NCI-H2196 treated with DMSO at 0.1 percent for 48 hours (cell line): ENCODE data around the gene SUSD6.
"Not testable (repeated sequence)": the region's sequence is repeated elsewhere in the genome, so short reads cannot be mapped to it uniquely, and the experiment has no call there.

Experiments used
- DNase-seq: peaks from one replicate; lab custom pipeline; 2025; ENCODE audit not compliant: unreplicated experiment; lab: John Stamatoyannopoulos, UW

The SUSD6 gene

DNA sequence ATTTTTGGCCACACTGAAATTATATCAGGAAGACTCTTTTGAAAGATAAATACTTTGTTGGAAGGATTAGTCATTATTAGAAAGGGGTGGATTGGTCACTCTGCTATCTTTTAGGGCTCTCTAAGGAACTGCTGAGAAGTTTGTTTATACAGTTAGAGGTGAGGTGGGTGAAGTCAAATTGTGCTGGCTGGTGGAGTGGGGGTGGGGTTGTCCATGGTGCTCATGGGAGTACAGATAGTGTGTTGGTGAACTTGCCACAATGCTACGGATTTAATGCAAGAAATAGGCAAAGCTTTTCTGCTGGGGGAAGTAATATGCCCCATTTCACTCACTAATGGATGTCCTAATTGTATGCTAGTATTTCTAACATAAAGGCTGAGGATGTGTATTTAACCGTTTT is 35.8 kb downstream of the SUSD6 start:
- no peak for DNase-seq

DNA sequence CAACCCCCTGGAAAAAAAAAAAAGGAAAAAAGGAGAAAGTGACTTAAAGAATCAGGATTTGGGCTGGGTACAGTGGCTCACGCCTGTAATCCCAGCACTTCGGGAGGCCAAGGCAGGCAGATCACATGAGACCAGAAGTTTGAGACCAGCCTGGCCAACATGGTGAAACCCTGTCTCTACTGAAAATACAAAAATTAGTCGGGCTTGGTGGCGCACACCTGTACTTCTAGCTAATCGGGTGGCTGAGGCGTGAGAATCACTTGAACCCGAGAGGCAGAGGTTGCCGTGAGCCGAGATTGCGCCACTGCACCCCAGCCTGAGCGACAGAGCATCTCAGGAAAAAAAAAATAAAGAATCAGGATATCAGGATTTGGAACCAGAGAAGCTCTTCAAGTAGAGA is 36.2 kb downstream of the SUSD6 start:
- not testable (repeated sequence) for DNase-seq

DNA sequence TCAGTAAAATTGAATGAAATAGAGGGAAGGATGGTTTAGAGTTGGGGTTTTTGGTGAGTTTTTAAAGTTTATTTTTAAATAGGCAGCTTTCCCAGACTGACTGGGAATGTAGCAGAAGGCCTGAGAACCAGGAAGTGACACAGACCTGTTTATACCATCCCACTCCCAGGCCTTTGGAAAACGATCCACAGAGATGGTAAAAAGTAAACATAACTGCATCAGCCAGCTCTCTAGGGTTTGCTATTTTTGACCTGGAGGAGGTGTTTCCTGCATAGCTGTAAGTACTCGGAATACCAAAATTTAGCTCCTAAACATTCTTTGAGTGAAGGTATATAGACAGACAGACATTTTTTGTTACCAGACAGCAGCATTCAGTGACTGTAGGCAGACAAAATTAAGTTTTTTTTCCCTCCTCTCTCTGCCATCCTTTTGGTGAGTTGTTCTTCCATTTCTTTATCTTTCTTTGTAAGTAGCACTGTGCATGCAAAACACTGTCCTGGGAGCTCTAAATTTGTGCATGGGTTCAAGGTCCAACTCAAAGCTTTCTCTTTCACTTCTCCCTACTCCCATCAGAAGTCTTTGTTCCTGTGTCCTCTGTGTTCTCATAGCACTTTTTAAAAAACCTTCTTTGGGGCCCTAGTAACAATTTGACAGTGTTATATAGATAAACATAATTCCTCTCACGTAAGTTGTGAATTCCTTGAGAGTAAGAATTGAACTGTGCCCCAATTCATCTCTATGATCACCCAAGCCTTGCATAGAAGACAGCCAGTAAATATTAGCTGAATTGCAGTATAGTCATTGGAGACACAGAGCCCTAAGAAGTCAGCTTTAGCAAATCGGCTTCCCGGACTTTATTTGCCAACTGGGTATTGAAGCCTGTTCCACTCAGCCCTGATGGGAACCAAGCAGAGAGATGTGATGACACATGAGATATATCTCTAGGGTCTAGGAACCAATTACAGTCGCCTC is 37.4 kb downstream of the SUSD6 start:
- peak; percentile 30 for DNase-seq

DNA sequence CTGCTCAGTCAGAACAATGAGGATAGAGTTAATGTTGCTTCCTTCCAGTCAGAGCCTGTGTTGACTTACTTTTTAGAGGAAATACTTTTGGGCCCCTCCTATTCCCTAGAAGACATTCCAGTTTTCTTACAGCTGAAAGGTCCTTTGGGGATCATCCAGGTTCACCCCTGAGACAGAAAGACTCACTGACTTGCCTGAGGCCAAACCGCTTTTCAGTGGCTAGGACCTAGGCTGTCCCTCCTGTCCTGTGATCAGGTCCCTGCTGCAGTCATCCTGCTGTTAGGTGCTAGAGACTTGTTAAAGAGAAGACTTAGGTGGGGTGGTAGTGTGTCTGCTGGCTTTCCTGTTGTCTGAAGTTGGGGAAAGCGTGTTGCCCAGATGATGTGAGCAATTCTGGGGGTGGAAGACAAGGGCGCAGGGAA is 39.6 kb downstream of the SUSD6 start:
- DNase-seq: no peak

DNA sequence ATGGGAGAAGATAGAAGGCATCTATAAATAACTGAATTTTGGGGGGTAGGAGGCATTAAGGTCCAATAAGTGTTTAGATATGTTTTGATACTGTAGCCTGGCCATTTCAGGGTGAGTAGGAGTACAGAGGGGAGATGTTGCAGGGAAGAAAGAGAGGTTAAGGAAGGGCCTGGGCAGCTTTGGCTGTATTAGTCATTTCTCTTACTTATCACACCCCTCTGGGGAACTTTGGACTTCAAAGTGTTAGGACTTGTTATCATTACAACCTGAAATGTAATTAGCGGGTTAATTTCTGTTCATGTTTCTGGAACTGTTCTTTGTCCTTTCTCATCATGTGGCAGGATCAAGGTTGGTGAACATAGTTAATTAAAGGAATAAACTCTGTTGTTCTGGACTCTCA is 40.3 kb downstream of the SUSD6 start:
- DNase-seq: no peak

DNA sequence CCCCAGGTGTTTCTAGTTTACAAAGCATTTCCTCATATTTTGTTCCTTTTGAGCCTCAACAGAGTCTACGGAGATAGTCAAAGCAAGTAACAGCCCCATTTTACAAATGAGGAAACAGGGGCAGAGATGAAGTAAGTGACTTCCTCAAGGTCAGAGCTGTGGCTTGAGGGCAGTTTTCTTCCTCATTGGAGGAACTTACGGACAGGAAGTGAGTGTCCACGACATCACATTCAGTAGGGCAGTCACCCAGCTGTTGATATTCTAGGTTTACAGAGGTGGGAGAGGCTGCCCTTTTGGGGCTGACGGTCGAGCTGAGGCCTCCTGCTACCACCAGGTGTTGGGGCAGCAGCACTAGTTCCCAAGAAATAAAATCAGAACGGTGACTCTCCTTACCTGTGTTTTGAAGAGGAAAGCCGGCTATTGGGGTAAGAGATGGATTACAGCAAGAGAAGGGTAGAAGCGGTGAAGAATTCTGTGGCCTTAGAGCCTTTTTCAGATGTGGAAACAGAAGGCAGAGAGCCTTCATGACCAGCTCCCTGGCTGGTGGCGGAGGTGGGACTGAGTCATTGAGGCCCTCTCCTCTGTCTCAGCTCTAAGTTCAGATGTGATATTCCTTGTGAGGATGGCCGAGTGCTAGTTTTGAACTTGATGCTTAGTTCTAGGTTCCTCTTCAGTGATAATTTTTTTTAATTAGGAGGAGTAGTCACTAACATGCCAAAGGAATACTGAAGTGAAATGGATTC is 41.7 kb downstream of the SUSD6 start:
- DNase-seq: no peak

DNA sequence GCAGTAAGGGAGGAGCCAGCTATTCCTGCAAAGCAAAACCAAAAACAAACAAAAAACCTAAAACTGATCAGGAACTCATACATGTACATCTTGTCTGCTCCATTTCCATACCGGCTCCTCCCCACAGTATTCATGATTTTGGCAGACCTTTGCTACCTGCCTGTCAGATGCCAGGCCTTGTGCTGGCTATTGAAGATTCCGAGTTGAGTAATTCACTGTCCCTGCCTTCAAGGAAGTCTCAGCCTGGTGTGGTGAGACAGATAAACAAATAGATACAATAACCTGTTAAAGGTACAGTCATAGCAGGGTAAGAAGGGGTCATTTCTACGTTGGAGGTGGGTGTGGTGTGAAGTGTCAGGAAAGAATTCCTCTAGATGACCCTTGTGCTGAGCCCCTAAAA is 42.7 kb downstream of the SUSD6 start:
- DNase-seq: no peak

DNA sequence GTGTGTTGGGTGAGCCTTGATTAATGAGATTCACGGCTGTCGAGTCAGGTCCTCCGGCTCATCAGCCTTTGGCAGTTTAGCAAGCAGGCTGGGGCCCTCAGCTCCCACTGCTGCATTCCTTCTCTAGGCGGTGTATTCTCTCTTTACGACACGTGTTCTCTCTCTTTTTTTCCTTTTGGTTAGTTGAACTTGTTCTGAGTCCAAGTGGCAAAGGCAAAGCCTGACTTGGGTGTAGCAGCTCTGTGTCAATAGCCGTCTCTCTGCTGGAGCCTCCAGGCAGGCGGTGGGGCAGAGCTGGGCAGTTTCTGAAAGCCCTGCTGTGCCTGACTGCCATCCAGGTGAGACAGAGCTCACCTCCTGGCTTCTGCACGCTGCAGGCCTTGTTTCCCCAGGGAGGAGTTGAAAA is 46.6 kb downstream of the SUSD6 start:
- peak; percentile 40 for DNase-seq

DNA sequence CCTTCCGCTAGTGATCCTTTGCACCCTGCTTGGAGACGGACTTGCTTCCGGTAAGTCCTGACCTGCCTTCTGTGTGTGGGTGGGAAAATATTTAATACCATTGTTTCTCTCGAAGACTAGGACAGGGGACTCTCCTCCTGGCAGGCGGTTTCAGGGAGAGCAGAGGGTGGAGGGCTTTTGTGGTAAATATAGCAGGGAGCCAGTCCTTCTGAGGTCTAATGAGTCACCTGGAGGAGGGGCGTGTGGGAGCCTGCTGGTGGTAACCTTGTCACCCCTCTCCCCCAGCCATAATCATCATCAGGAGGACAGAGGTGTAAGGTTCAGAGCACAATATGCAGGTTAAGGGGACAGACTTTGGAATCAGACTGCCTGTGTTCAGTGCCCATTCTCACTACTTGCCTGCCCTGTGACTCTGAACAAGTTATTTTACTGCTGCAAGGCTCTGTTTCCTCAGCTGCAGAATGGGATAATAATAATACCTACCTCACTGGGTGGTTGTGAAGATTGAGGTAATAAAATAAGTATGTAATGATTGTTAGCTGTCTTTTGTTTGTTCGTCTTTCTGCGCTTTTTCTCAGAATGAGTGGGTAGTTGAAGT is 47.4 kb downstream of the SUSD6 start:
- no peak for DNase-seq

DNA sequence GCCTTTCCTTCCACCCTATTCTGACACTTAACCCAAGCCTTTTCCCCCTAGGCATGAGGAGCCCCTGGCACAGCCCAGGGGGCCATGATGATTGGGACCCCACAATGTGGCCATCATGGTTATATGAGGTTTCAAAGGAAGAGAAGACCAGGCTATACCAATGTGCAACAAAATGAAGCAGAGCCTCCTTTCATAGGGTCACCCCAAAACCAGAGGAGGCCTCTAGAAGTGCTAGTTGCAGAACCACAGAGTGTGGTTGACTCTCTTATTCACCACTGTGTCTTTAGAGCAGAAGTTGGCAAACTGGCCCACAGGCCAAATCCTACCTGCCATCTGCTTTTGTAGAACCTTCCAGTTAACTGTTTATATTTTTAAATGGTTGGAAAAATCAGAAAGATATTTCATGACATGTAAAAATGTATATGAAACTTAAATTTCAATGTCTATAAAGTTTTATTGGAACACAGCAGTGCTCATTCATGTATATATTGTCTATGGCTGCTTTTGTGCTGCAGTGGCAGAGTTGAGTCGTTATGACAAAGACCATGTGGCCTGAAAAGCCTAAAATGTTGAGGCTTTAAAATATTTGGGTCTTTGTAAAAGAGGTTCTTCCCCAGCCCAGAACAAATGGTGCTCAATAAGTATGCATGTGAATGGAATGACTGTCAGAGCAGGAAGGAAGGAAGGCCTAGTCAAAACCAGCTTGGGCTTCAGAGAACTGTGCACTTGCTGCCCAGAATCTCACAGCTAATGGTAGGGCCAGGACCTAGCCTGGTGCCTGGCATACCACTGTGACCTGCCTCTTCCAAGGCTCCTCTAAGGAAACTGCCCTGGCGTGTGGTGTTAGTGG is 49.2 kb downstream of the SUSD6 start:
- DNase-seq: no peak

DNA sequence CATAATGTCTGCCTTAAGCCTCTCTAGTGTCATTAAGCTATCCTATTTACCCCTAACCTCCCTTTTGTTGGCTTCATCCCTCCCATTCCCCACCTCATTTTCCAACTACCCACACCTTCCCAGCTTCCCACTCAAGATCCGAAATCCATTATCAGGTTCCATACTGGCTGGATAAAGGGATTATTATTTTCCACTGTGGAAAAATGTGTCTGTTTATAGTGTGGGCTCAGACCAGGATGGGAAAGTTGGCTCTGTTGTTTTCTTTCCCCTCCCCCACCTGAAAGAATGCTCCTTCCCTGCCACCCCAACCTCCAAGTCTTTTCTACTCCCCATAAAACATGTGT is 49.8 kb downstream of the SUSD6 start:
- DNase-seq: no peak

DNA sequence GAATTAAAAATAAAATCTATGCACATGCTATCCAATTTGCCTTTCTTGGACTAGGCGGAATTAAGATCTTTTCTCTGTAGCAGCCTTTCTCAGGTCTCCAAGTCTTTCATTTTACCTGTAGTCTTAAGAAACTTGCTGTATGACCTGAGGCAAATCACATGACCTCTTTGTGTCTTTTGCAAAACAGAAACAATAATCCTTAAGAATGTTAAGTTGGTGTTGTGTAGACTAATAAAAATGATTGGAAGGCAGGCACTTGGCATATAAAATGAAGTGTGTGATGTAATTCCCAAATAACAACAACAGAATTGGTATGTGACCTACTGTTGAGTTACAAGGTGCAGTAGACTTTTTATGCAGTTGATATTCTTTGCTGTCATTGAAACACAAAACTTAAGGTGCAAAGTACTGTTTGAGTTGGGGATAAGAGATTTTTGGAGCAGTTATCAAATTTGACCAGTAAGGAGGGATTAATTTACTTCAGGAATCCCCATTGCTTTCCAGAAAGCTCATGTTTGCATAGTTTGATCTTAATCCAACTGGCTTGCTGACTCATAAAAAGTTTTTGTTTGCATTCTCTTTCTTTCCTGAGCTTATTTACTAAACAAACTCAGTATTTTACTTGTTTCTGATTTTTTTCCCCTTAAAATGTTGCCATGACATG is 51.4 kb downstream of the SUSD6 start:
- DNase-seq: no peak

DNA sequence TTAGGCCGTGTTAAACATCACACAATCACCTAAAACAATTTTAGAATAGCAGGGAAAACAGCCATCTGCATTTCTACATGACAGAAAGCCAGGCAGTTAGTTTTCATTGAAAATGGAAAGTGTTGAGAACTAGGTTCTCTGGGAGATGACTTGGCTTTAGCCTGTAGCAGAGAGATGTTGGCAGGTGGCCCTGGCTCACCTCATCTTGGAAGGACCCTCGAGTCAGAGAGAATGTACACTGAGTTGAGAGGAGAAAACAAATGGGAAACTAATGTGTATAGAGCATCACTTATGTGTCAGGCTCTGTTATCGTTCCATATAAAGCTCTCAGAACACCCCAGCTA is 51.9 kb downstream of the SUSD6 start:
- no peak for DNase-seq

DNA sequence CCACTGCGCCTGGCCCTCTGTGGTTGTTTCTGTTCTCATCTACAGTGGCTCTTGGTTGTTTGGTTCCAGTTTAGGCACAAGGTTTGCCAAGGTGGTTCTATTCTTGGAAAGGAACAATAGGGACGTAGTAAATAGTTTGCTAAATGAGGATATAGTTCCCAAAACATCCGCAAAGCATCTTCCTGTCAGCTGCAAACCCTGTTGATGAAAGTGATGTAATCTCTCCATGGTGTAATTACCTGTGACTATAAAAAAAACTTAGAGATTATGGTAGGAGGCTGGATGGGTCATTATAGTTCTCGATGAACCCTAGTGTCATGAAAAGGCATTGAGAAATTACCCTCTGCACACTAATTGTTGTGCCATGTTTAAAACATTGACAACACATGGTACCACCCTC is 52.9 kb downstream of the SUSD6 start:
- DNase-seq: no peak

DNA sequence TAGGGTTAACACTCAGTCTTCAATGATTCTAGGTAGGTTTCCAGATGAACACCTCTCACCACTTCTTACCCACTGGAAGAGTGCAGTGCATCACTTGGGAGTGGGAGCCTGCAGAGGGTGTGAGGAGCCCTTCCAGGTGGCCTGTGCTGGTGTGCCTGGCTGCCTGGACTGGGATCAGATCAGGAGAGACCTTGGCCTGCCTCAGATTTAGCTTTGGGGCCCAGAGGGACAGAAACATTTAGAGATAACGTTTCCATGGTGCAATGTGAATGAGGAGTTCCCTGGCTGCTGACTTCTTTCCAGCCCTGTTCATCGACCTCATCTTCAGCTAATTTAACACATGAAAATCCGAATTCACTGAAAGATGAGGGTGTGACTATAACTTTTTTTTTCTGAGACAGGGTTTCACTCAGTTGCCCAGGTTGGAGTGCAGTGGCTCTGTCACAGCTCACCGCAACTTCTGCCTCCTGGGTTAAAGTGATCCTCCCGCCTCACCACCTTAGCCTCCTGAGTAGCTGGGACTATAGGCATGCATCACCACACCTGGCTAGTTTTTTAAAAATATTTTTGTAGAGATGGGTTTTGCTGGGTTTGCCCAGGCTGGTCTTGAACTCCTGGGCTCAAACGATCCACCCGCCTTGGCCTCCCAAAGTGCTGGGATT is 53.6 kb downstream of the SUSD6 start:
- DNase-seq: no peak

DNA sequence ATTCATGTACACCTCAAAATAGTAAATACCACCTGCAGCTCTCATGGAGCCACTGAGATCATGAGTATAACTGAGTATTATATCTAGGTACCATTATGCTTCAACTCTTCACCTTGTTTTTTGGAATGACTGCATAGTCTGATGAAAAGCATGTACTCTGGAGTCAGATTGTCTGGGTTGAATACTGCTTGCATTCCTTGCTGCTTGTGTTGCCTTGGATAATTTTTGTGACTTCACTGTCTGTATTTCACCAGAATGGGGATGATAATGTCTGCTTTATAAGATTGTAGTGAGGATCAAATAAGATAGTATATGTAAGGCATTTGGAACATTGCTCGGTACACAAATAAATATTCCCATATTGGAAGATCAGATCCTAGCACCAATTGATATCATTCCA is 54.2 kb downstream of the SUSD6 start:
- no peak for DNase-seq

DNA sequence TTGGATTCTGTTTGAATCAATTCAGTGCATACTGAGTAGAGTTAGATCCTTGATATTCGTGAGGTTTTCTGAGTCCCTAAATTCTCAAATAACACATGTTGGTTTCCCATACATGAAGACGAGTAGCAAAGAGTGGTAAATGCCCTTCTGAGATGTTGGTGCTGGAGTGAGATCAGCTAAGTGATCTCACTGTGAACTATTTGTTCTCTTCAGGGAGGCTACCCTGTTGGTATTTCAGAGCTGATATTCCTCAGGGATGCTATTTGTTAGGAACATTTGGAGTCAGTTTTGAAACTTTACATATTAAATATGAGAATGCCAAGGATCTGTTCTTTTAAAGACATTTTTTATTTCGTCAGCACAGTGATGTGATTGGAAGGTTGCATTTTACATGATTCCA is 54.7 kb downstream of the SUSD6 start:
- DNase-seq: no peak

DNA sequence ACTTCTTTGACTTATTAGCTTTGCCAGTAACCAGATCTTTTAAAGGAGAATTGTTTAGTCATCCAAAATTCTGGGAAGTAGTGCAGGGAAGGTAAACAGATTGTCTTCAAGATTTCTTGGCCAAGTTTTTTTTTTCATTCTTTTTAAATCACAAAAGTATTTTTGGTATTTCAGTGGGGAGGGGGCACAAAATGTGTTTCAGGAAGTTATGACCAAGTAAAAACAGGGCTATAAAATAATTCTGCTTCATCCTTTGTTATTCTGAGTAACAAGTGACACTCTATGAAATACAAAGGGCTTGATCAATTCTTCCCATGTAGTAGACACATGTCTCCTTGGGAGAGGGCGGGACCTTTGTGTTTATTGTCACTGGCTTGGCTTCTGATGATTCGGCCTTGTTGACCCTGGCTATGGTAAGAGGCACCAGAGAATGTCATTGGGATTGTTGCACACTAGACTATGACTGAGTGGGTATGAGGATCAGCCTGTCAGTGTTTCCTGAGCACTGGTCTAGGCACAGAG is 55.4 kb downstream of the SUSD6 start:
- no peak for DNase-seq

DNA sequence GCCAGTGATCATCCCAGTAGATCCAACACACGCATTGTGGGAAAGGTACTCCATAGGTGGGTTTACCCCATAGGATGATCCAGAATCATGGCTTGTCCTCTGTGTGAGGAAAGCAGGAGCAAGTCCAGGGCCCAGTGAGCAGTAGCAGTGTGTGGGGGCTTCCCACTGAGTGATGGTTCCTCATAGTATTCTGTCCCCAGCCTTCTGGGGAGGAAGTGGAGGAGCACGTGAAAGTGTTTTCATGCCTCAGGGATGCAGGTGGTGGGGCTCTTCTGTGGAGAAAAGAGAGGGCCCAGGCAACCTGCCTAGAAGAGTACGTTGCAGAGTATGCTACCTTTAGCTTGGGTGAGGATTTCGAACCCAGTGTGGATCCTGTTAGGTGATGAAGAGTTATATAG is 56.5 kb downstream of the SUSD6 start:
- DNase-seq: no peak

DNA sequence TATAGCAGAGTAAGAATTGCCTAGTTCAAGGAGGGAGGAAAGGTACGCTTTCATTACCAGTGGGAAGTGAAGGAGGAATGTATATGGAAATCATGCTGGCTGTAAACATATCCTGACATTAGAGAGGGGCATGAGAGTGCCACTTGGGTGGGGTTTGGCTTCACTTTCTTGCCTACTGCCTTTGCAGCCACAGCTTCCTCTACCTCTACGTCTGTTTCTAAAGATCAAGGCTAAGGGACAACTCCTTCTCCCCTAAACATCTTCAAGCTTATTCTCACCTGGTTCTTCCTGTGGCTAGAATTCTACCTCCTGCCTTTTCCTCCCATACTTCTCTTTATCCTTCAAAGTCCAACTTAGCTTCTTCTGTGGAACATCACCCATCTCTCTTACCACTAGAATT is 58.0 kb downstream of the SUSD6 start:
- no peak for DNase-seq
